ENCODE measurements around the gene TWIST2.

DNA sequence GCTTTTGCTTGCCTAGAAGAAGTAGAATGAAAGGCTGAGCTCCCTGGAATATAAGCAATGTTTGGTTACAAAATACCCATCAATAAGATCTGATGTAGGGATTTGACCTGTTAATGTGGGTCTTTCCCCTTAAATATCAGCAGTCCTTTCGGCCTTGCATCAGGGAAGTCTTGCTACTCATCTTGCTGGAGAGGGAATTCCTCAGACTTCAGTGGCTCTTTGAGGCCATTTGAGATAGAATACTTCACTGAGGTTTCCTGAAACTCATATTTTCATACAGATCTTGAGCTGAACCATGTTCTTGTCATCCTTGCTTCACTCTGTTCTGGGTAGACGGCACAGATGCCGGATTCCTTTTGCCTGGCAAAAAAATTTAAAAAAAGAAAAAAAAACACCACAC is 3.9 kb downstream of the TWIST2 start:
- TF ChIP-seq POLR2A (IDR thresholded peaks at IDR 0.05) (no peak), POLR2AphosphoS5 (IDR thresholded peaks at IDR 0.05) (no peak), EP300 (IDR thresholded peaks at IDR 0.05) (no peak)
- TF ChIP-seq, protein P1, sequence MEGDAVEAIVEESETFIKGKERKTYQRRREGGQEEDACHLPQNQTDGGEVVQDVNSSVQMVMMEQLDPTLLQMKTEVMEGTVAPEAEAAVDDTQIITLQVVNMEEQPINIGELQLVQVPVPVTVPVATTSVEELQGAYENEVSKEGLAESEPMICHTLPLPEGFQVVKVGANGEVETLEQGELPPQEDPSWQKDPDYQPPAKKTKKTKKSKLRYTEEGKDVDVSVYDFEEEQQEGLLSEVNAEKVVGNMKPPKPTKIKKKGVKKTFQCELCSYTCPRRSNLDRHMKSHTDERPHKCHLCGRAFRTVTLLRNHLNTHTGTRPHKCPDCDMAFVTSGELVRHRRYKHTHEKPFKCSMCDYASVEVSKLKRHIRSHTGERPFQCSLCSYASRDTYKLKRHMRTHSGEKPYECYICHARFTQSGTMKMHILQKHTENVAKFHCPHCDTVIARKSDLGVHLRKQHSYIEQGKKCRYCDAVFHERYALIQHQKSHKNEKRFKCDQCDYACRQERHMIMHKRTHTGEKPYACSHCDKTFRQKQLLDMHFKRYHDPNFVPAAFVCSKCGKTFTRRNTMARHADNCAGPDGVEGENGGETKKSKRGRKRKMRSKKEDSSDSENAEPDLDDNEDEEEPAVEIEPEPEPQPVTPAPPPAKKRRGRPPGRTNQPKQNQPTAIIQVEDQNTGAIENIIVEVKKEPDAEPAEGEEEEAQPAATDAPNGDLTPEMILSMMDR (IDR thresholded peaks at IDR 0.05), result no peak
